Peyer's patch (tissue), 4 donors: Measurements from ENCODE around the gene CAPN8.

ENCODE experiments used
- CTCF ChIP-seq, 6 experiments: fragments of 450-650 bp in 4 of 6; fragments of 200-600 bp in 2 of 6; sonication (generic) in 1 of 6; IDR thresholded peaks; one replicate each; pipeline ENCODE4 v1.5.1; 2017 to 2019; ENCODE audit warnings: antibody characterized with exemption in 6 of 6, mild to moderate bottlenecking in 3 of 6, moderate library complexity in 1 of 6
- POLR2A ChIP-seq, 2 donors: fragments of 450-650 bp; IDR thresholded peaks; one replicate each; pipeline ENCODE4 v1.5.1; 2017; ENCODE audit warnings: antibody characterized with exemption in 2 of 2, mild to moderate bottlenecking in 2 of 2, moderate library complexity in 2 of 2

- TF ChIP-seq CTCF (IDR thresholded peaks at IDR 0.05) (peak in 4 of 6 experiments; percentile 48 to 80 (median 78)), POLR2A (IDR thresholded peaks at IDR 0.05) (no peak)
These were observed 18.3 kb upstream of the CAPN8 start for GRCh38 chr1:223683586-223684487.
